COLO668 (cell line): ENCODE measurements around the gene NCKAP5.

Experiments
- DNase-seq: peaks from one replicate; lab custom pipeline; 2025; ENCODE audit not compliant: unreplicated experiment; lab: John Stamatoyannopoulos, UW

Gene NCKAP5

DNA sequence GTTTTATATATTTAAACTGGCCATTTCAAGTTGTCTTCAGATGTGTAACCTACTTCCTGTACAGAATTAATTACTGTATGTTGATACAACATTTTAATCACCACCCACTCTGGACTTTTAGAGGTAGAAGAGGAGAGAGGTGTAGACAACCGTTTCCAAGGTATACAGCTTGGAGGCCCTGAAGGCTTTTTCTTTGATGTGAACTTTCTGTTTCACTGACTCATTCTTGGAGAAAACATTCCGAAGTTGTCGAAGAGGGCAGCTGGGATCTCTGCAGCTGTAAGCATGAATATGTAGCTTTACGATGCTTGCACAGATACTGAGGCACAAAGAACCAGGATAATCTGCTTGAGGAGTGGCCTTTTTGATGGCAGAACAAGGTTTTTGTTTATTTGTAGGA, 137.0 kb downstream of the NCKAP5 start:
- DNase-seq = no peak

- no peak for DNase-seq
These were observed 141.5 kb downstream of the NCKAP5 start for GRCh38 chr2:133426791-133427190.

GRCh38 chr2:133425612-133426011, 142.7 kb downstream of the NCKAP5 start:
- DNase-seq = no peak

DNA sequence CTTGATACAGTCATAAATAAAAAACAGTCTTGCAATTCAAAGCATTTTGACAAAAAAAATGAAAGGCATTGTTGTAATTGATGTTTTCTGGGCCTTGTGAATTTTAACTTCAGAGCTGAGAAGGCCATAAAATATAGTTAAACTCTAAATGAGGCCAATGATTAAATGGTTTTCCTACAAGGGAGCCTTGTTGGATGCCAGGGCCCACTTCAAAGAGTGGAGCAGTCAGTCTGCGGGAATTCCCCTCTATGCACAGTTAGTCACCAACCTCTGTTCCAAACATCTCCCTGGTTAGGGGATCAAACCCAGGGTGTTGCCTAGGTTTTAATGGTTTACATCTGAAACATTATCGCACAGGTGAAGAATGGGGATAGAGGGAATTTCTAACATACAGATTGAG, 143.4 kb downstream of the NCKAP5 start:
- no peak for DNase-seq

DNA sequence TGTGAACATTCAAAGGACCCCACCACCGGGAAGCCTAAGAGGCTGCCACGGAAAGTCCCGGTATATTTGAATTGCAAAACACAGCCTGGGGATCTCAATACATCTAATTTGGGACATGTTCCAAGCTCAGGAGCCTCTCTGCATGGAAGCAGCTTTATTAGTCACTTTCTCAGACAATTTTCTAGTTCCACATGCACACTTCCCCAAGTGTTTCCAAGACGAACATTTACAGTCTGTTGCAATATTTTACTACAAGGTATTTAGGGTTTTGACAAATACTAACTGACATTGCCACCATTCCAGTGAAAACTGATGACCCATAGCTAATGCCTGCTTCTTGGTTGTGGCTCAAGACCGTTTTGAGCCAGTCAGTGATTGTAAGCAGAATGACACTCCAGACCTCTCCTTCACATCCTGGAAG, 145.3 kb downstream of the NCKAP5 start:
- DNase-seq = no peak

DNA sequence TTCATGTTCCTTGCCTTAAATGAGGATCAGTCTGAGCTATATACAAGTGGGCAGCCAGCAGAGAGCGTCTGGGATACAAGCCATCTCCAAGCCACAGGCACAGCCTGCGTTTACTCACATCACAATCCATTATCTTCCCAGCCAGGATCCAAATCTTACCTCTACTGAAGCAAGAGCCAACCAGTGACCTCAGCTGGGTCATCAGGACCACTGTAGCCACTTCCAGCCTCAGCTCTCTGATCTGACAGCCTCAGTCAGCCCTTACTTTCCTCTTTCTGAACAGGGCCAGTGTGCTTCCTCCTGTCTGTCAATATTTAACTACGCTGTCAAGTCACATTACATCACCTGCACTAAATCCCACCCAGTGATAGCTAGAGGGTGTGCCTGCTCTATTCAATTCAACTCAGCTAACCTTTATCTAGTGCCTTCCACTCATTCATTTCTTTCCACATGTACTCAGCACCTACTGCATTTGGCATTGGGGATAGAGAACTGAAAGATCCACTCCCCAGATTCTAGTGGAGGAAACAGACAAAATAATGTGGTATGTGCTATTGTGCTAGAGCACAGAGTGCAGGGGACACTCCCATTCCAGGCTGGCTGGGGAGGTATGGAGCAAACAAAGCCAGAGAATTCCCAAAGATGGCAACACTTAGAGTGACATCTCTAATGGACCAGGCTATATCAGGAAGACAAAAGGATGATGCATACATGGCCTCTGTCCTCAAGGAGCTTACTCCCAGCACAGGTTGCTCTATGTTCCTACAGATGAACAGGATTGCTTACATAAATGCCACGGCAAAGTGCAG, 146.5 kb downstream of the NCKAP5 start:
- DNase-seq = peak; percentile 54

DNA sequence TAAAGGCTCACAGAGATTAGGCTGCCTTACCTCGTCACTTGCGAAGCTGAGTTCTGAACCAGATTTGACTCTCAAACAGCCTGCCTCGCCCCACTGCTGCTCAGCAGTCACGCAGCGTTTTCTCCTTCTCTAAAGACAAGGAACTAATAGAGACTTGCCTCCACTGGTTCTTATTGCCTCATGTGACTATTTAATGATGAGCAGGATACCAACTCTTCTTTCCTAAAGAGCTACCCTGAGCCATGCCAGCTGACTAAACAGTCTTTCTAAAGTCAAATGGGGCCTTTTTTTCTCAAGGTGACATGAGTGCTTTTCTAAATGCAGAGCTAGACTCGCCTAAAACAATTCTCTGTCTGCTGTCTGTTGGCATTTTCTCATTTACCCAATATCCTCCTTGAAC, 147.5 kb downstream of the NCKAP5 start:
- DNase-seq = no peak

- no peak for DNase-seq
These were observed 149.6 kb downstream of the NCKAP5 start for GRCh38 chr2:133418671-133419070.

DNA sequence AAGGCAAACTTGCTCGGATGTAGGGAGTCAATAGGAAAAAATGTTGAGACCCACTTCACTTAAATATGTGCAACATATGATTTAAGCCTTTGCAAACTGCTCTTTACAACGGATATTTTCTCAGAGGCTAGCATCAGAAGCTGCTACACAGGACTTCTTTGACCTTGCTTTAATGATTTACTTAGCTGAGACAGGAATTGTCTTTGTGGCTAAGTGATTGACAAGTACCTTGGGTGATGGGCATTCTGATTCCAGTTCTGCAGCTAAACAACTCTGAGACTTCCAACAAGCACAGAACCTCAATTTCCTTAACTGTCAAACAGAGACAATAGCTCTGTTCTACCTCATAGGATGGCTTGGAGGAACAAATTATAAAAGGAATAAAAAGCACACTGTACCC, 150.2 kb downstream of the NCKAP5 start:
- no peak for DNase-seq

DNA sequence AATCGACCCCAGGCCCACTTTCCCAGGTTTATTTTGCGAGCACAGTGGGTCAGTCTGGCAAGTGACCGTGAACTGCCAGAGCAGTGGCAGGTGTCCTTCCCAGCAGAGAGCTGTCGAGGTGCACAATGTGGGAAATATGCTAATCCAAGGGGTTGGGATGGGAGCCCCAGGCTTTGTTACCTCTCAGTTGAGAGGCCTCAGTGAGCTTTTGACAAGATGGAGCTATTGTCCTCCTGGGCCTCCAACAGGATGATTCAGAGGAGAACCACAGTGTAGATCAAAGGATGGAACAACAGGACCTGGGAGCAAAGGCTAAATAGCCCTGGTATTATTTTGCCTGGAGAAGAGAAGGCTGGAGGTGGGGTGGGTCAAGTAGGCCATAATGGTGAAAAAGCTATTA, 150.8 kb downstream of the NCKAP5 start:
- DNase-seq = no peak

- no peak for DNase-seq
These were observed 151.5 kb downstream of the NCKAP5 start for GRCh38 chr2:133416736-133417135.

DNA sequence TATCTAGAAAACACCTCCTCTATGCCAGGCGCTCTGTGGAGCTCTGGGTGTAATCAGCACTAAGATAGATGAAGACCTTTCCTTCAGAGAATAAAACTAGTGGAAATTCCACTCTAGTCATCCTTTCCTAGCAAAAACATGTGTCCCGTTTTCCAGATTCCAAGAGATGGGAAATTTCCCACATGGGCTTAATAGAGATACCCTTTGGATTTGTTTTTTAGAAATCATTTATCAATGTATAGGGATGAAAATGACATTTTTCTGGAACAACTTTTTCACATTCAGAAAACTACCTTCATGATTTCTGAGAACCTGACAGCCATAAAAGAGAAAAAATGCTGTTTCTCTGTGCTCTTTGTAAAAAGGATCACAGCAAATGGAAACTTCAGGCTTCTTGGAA, 152.1 kb downstream of the NCKAP5 start:
- DNase-seq = no peak

DNA sequence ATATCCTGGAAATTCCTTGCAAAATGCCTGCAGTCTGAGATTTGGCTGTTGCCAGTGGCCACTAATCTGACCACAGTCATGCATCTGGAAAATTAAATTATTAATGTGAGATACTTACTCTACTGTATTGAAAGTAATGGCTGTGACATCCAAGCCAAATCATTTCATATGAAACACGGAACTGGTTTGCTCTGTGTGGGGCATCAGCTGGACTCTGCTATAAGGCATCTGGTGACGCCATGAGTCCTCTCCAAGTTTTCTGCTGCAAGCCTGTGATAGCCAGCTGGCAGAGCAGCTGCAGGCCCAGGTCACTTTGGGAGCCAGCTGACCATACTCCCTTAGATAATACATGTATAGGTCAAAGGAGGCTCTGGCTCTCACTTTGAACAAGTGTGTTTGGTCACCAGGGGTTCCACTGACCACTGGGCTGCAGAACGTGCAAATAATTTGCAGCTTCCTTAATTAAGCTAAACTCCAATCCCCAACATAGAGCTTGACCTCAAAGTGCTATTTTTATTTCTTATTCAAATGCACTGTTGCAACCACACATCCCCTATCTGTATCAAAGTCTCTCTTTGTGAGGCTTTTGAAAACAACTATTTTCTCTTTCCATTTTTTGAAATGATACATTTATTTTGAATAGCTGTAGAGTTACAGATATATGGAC, 152.9 kb downstream of the NCKAP5 start:
- DNase-seq = no peak

DNA sequence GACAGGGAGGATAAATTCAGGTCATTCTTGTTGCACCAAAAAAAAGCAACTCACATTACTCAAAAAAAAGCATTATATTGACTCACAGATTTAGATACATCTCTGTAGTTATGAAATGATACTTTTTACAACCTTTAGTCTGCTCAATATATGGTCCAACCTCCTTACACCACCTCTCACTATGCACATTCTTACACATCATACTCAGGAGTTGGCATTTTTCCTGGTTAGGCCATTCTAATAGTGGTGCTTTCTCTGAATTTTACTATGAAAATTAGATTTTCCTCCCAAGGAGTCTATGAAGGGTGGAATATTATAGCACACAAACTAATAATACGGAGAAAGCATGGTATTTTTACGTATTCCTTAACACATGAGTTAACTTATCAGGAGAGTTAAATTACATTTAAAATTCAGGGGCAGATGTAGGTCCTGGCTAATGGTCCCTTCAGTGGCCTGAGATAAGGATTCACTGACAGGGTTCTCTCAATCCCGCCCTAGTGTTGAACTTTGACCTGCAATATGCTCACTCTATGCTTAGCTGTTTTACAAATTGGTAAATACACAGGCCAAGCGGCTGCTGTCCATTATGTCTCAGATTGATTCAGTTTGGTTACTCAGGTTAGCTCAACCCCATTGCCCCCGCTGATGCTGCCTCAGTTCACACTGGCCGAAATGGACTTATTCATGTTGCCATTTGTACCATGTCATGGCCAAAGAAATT, 153.6 kb downstream of the NCKAP5 start:
- DNase-seq = no peak

GRCh38 chr2:133413863-133414262, 154.4 kb downstream of the NCKAP5 start:
- DNase-seq = no peak

- no peak for DNase-seq
These were observed 155.6 kb downstream of the NCKAP5 start for GRCh38 chr2:133412694-133413093.

DNA sequence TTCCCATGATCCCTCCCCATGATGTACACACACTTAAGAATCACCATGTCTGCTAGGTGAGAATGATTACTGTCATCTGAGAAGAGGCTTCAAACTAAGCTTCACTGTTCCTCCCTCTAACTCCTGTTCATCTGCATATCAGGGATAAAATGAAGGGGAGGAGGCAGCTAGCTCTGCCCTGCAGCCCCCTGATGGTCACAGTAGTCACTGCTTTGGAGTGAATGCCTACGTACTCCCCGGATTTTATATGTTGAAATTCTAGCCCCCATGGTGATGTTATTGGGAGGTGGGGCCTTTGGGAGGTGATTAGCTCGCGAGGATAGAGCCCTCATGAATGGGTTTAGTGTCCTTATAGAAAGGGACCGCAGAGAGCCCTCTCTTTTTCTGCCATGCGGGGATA, 156.4 kb downstream of the NCKAP5 start:
- no peak for DNase-seq

DNA sequence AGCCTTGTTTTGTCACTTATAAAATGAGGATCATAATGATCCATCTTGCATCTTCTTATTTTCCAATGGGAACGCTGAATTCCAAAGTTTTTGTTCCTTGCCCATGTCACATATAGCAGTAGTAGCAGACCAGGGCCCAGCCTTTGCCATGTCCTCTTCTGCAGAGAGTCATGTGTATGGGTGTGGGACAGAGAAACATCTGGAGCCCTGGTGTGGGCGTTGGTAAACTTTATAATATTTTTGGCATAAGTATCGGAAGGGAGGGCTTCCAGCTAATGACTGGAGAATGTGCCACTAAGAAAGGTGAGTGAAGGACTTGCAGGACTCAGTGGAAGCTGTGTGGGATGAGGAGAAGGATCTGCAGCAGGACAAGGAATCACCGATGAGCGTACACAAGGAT, 157.2 kb downstream of the NCKAP5 start:
- DNase-seq = no peak

DNA sequence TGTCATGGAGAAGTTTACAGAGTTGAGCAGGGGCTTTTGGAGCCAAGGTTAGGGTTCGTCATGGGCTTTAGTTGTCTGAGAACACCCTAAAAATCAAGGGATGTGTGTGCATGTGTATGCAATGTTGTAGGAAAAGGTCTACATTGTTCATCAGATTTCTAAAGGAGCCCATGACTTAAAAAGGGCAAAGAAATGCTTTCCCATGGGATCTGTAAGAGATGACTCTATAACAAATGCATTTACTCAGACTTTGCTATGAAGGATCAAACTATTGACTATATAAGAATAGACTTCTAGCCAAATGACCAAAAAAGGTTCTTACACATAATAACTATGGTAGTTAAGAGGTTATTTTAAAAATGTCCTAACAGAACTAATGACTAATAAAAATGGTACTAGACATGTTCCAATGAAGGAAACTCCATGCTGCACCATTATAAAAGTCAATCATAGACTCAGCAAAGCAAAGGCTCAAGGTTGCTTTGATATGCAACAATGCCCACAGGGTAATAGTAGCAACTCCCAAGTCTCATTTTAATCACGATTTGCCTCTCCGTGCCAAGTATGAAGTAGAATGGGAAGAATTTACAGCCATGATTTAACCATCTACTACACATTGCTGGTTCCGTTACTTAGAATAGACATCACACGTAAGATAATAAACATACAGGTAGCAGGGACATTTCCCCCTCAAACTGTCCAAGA, 158.5 kb downstream of the NCKAP5 start:
- DNase-seq = no peak

DNA sequence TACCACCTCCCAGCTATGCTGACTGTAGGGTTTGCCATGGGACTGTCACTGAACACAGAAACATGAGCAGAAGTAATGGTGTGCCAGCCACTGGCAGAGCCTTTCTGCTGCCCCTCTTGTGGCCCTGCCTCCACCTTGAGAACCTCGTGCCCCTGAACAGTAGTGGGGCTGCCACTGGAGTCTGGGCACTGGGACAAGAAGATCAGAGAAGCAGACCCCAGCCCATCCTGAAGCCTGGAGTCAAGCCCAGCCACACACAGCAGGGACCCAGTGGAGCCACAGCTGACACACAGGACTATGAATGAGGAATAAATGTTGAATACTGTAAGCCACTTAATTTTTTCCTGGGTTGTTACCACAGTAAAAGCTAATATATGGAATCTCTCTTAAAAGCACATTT, 159.6 kb downstream of the NCKAP5 start:
- DNase-seq = no peak

GRCh38 chr2:133407341-133407740, 160.9 kb downstream of the NCKAP5 start:
- no peak for DNase-seq
